ENCODE measurements around the gene TENT5C. TPM values are rescaled to one million over a fixed set of nuclear protein-coding genes. Genes with fewer than 3 reads are reported as not detected.

TENT5C gene
- polyA plus RNA-seq, 1 experiment, result 1.9 TPM

GRCh38 chr1:117613249-117613968 is 7.6 kb downstream of the TENT5C start:
- no peak for DNase-seq (ENCODE audit: low read depth)
- no peaks in the 10 kb centered on the region for H3K27me3 ChIP-seq (ENCODE audit: control insufficient read depth, insufficient read depth, low read length)
- TF ChIP-seq, protein P1, sequence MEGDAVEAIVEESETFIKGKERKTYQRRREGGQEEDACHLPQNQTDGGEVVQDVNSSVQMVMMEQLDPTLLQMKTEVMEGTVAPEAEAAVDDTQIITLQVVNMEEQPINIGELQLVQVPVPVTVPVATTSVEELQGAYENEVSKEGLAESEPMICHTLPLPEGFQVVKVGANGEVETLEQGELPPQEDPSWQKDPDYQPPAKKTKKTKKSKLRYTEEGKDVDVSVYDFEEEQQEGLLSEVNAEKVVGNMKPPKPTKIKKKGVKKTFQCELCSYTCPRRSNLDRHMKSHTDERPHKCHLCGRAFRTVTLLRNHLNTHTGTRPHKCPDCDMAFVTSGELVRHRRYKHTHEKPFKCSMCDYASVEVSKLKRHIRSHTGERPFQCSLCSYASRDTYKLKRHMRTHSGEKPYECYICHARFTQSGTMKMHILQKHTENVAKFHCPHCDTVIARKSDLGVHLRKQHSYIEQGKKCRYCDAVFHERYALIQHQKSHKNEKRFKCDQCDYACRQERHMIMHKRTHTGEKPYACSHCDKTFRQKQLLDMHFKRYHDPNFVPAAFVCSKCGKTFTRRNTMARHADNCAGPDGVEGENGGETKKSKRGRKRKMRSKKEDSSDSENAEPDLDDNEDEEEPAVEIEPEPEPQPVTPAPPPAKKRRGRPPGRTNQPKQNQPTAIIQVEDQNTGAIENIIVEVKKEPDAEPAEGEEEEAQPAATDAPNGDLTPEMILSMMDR (IDR thresholded peaks at IDR 0.05; ENCODE audit: insufficient read depth, low read depth, low read length), result no peak
- CTCF ChIA-PET, result interaction anchor here (0.6 to 3.0 kb wide), 7 partner anchors 22 to 282 kb away, joined by 3 to 11 read pairs (median 6); no protein-coding TSS in a partner anchor
- POLR2A ChIA-PET, result interaction anchor here (1.1 kb wide), 1 partner anchor 20 kb away, joined by 3 read pairs; no protein-coding TSS in a partner anchor
- H3K36me3 ChIP-seq (ENCODE audit: control insufficient read depth, insufficient read depth, low read length), result no peaks in the 10 kb centered on the region
- no peak overlapping the region for H3K4me3 ChIP-seq (ENCODE audit: low read depth, low read length)

DNA sequence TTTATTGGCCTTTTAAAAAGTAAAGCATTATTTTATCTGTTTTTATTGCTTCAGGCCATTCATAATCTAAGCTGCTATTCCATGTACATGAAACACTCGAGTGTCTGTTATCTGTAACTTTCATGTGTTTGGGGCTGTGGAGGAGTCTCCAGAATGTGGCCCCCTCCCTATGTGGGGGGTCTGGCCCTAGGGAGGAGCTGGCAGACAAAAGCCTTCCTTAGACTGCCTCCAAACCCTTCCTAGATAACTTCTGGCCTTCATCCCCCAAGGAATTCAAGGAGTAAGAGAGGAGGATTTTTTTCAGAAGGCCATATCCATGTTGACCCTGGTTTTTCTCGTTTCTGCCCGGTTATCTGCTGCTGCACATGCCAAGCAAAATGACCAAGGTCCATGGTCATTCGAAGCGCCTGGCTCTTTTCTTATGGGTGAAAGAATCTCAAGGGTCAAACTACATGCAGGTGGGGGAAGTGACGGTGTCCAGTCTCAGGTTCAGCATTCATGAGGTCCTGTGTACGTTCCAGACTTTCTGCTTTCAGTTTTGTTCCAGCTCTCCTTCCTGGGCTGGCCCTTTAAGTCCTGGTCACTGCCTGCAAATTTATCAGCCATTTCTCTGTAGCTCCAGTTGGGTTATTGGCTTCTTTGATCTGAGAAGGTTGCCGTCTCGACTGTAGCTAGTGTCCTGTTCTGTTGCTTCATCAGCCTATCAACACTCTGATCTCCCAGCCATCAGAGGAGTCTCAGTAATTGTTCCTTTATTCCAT is 8.3 kb downstream of the TENT5C start:
- H3K4me3 ChIP-seq (ENCODE audit: low read depth, low read length), result no peak overlapping the region
- H3K27me3 ChIP-seq (ENCODE audit: control insufficient read depth, insufficient read depth, low read length), result no peaks in the 10 kb centered on the region
- ChIA-PET POLR2A (no interaction called here), CTCF (interaction anchor here (0.6 to 3.0 kb wide), 6 partner anchors 9 to 282 kb away, joined by 3 to 11 read pairs (median 3); no protein-coding TSS in a partner anchor)
- TF ChIP-seq, protein P1 (IDR thresholded peaks at IDR 0.05; ENCODE audit: insufficient read depth, low read depth, low read length), result no peak
- DNase-seq (ENCODE audit: low read depth), result no peak
- no peaks in the 10 kb centered on the region for H3K36me3 ChIP-seq (ENCODE audit: control insufficient read depth, insufficient read depth, low read length)

DNA sequence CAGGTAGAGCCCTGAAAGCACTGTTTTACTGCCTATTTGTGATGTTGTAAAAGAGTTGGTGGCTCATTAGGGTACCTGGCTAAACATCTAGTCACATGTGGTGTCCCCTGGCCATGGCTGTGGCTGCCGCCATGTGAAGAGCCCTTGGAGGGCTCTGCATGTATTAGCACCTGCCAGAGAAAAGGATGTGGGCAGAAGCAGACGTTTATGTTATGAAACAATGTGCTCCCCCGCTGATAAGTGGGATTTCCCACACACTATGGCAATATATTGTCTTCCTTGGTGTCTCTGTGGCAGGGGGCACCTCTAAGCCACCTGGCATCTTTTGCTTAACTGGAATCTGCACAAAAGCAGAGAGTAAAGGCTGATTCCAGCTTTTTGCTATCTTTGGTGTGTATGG is 9.6 kb downstream of the TENT5C start:
- Histone ChIP-seq H3K27me3 (ENCODE audit: control insufficient read depth, insufficient read depth, low read length) (no peaks in the 10 kb centered on the region), H3K4me3 (ENCODE audit: low read depth, low read length) (no peak overlapping the region), H3K36me3 (ENCODE audit: control insufficient read depth, insufficient read depth, low read length) (no peaks in the 10 kb centered on the region)
- TF ChIP-seq, protein P1 (IDR thresholded peaks at IDR 0.05; ENCODE audit: insufficient read depth, low read depth, low read length), result no peak
- ChIA-PET CTCF (interaction anchor here (0.6 to 3.0 kb wide), 2 partner anchors 139 to 734 kb away, joined by 3 to 11 read pairs; no protein-coding TSS in a partner anchor), POLR2A (no interaction called here)
- no peak for DNase-seq (ENCODE audit: low read depth)

DNA sequence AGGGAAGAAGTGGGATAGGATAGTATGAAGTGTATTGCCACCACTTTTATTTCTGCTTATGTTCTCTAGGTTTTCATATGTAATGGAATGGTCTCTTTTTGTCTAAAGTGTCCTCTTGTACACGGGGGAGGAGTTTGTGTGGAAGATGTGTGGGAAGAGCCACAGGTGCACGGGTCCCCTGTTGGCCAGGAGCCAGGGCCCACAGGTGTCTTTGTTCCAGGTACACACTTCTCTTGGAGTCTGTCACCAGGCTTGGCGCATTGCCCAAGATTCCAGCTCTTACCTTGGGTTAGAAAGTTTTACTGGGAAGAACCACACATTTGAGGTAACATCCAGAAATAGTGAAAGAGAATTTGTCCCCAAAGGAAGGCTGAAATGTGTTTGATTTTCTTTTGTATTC is 10.5 kb downstream of the TENT5C start:
- TF ChIP-seq, protein P1 (IDR thresholded peaks at IDR 0.05; ENCODE audit: insufficient read depth, low read depth, low read length), result no peak
- CTCF ChIA-PET, result interaction anchor here (0.8 kb wide), 1 partner anchor 142 kb away, joined by 3 read pairs; no protein-coding TSS in a partner anchor
- H3K27me3 ChIP-seq (ENCODE audit: control insufficient read depth, insufficient read depth, low read length), result no peaks in the 10 kb centered on the region
- POLR2A ChIA-PET, result no interaction called here
- DNase-seq (ENCODE audit: low read depth), result no peak
- H3K4me3 ChIP-seq (ENCODE audit: low read depth, low read length), result no peak overlapping the region
- no peaks in the 10 kb centered on the region for H3K36me3 ChIP-seq (ENCODE audit: control insufficient read depth, insufficient read depth, low read length)

DNA sequence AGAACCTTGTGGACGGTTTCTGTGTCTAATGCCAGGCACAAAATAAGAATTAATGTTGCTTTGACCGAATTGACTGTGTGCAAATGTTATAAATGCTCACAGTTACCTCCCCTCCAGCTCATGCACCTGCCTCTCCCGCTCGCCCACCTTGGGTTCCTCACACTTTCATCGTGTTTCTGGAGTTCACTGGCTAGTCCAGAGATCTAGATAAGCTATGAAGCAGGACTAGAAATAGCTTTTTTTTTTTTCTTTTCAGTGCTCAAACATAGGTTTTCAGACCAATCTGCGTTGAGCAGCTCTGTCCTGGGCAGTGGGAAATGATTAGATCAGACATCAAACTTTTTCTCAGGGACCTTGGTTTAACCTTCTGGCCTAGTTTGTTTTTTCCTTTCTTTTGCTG is 11.1 kb downstream of the TENT5C start:
- TF ChIP-seq, protein P1 (IDR thresholded peaks at IDR 0.05; ENCODE audit: insufficient read depth, low read depth, low read length), result no peak
- Histone ChIP-seq H3K4me3 (ENCODE audit: low read depth, low read length) (no peak overlapping the region), H3K36me3 (ENCODE audit: control insufficient read depth, insufficient read depth, low read length) (no peaks in the 10 kb centered on the region), H3K27me3 (ENCODE audit: control insufficient read depth, insufficient read depth, low read length) (no peaks in the 10 kb centered on the region)
- POLR2A ChIA-PET, result no interaction called here
- DNase-seq (ENCODE audit: low read depth), result no peak
- CTCF ChIA-PET, result no interaction called here
